ENCODE data around the gene YKT6.

GRCh38 chr7:44228571-44229350 lies 28.0 kb downstream of the YKT6 start:
- no peak for TF ChIP-seq CTCF (IDR thresholded peaks at IDR 0.05)
- no peak for TF ChIP-seq POLR2A (IDR thresholded peaks at IDR 0.05)

All from testis (tissue), 2 donors.